ENCODE results near the gene CLRN3. TPM values are rescaled to one million over a fixed set of nuclear protein-coding genes. Genes with fewer than 3 reads are reported as not detected.

CLRN3 gene
- total and polyA plus RNA-seq, 2 donors (not counting 1 experiment from before 2014, with no cell fraction given) = not detected

DNA sequence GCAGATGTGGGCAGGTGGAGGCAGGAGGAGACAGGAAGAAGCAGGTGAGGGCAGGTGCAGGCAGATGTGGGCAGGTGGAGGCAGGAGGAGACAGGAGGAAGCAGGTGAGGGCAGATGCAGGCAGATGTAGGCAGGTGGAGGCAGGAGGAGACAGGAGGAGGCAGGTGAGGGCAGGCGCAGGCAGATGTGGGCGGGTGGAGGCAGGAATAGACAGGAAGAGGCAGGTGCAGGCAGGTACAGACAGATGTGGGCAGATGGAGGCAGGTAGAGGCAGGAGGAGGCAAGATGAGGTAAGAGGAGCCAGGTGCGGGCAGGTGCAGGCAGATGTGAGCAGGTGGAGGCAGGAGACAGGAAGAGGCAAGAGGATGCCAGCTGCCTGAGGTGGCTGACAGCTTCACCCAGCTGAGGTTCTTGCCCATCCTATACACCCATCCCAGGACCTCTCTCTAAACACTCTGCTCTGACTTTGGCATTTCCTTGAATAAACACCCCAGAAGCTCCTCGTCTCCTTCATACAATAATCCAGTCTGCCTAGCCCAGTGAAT lies 47.1 kb upstream of the CLRN3 start:
- Histone ChIP-seq H3K27ac (ENCODE audit: low read length in 2 of 2) (no peak overlapping the region), H4K20me1 (ENCODE audit: control insufficient read depth, insufficient read depth, low read length, poor library complexity, severe bottlenecking) (no peaks in the 10 kb centered on the region), H3K36me3 (replicated peaks in 1 of 2; ENCODE audit: control extremely low read depth in 1 of 2, control insufficient read depth in 1 of 2, extremely low read depth in 1 of 2, insufficient read depth in 2 of 2, low read length in 1 of 2) (no peaks in the 10 kb centered on the region), H3K79me2 (ENCODE audit: control insufficient read depth, insufficient read depth, low read length) (no peaks in the 10 kb centered on the region), H3K4me2 (replicated peaks; ENCODE audit: low read depth, low read length, poor library complexity, severe bottlenecking) (no peak overlapping the region), H3K9me3 (ENCODE audit: control extremely low read depth in 1 of 3, control insufficient read depth in 2 of 3, insufficient read depth in 1 of 3, low read length in 2 of 3) (no peaks in the 10 kb centered on the region), H3K27me3 (replicated peaks in 1 of 4; ENCODE audit: control extremely low read depth in 1 of 4, control insufficient read depth in 3 of 4, insufficient read depth in 4 of 4, low read length in 3 of 4) (no peaks in the 10 kb centered on the region), H3K4me3 (ENCODE audit: control extremely low read depth in 1 of 5, extremely low read depth in 1 of 5, insufficient read depth in 1 of 5, low read depth in 2 of 5, low read length in 4 of 5) (no peak overlapping the region), H3K4me1 (ENCODE audit: control insufficient read depth in 2 of 2, insufficient read depth in 2 of 2, low read length in 2 of 2) (no peaks in the 10 kb centered on the region), H3K9ac (ENCODE audit: low read length) (no peak overlapping the region), H2AFZ (ENCODE audit: insufficient read depth, low read depth, low read length, poor library complexity, severe bottlenecking) (no peak overlapping the region)
- intact Hi-C loops (cut with micrococcal nuclease) = no loop called here
- ChIA-PET POLR2A (no interaction called here), CTCF (no interaction called here)
- H3K4me3 Mint-ChIP-seq = no peak overlapping the region
- no peaks in the 10 kb centered on the region for H3K9me3 Mint-ChIP-seq (ENCODE audit: insufficient read depth)
- H3K27me3 Mint-ChIP-seq = peaks cover 51% of the 10 kb centered on the region
- H3K4me1 Mint-ChIP-seq = peaks cover 2% of the 10 kb centered on the region
- no peak for ATAC-seq (ENCODE audit: low read depth)
- H3K27ac Mint-ChIP-seq = no peak overlapping the region
- TF ChIP-seq, protein P1, sequence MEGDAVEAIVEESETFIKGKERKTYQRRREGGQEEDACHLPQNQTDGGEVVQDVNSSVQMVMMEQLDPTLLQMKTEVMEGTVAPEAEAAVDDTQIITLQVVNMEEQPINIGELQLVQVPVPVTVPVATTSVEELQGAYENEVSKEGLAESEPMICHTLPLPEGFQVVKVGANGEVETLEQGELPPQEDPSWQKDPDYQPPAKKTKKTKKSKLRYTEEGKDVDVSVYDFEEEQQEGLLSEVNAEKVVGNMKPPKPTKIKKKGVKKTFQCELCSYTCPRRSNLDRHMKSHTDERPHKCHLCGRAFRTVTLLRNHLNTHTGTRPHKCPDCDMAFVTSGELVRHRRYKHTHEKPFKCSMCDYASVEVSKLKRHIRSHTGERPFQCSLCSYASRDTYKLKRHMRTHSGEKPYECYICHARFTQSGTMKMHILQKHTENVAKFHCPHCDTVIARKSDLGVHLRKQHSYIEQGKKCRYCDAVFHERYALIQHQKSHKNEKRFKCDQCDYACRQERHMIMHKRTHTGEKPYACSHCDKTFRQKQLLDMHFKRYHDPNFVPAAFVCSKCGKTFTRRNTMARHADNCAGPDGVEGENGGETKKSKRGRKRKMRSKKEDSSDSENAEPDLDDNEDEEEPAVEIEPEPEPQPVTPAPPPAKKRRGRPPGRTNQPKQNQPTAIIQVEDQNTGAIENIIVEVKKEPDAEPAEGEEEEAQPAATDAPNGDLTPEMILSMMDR (IDR thresholded peaks at IDR 0.05) = no peak
- no peak for DNase-seq
- 94% methylated on average over 4 of the region's 4 CpGs for WGBS (ENCODE audit: insufficient coverage)

GRCh38 chr10:127937915-127938463 lies 45.2 kb upstream of the CLRN3 start:
- intact Hi-C loops (cut with micrococcal nuclease) = no loop called here
- H3K9me3 Mint-ChIP-seq (ENCODE audit: insufficient read depth) = no peaks in the 10 kb centered on the region
- Histone ChIP-seq H3K79me2 (ENCODE audit: control insufficient read depth, insufficient read depth, low read length) (no peaks in the 10 kb centered on the region), H3K27ac (ENCODE audit: low read length in 2 of 2) (no peak overlapping the region), H3K27me3 (replicated peaks in 1 of 4; ENCODE audit: control extremely low read depth in 1 of 4, control insufficient read depth in 3 of 4, insufficient read depth in 4 of 4, low read length in 3 of 4) (no peaks in the 10 kb centered on the region), H3K9ac (ENCODE audit: low read length) (no peak overlapping the region), H3K4me1 (ENCODE audit: control insufficient read depth in 2 of 2, insufficient read depth in 2 of 2, low read length in 2 of 2) (no peaks in the 10 kb centered on the region), H2AFZ (ENCODE audit: insufficient read depth, low read depth, low read length, poor library complexity, severe bottlenecking) (no peak overlapping the region), H3K9me3 (ENCODE audit: control extremely low read depth in 1 of 3, control insufficient read depth in 2 of 3, insufficient read depth in 1 of 3, low read length in 2 of 3) (no peaks in the 10 kb centered on the region), H3K4me2 (replicated peaks; ENCODE audit: low read depth, low read length, poor library complexity, severe bottlenecking) (no peak overlapping the region), H4K20me1 (ENCODE audit: control insufficient read depth, insufficient read depth, low read length, poor library complexity, severe bottlenecking) (no peaks in the 10 kb centered on the region), H3K36me3 (replicated peaks in 1 of 2; ENCODE audit: control extremely low read depth in 1 of 2, control insufficient read depth in 1 of 2, extremely low read depth in 1 of 2, insufficient read depth in 2 of 2, low read length in 1 of 2) (no peaks in the 10 kb centered on the region), H3K4me3 (ENCODE audit: control extremely low read depth in 1 of 5, extremely low read depth in 1 of 5, insufficient read depth in 1 of 5, low read depth in 2 of 5, low read length in 4 of 5) (no peak overlapping the region)
- DNase-seq (no peak), ATAC-seq (ENCODE audit: low read depth) (no peak)
- ChIA-PET POLR2A (no interaction called here), CTCF (no interaction called here)
- H3K27ac Mint-ChIP-seq = no peak overlapping the region
- H3K4me1 Mint-ChIP-seq = no peaks in the 10 kb centered on the region
- peaks cover 42% of the 10 kb centered on the region for H3K27me3 Mint-ChIP-seq
- 63% methylated on average over 3 of the region's 5 CpGs for WGBS (ENCODE audit: insufficient coverage)
- TF ChIP-seq, protein P1 (IDR thresholded peaks at IDR 0.05) = no peak
- no peak for TF ChIP-seq EZH2 (IDR thresholded peaks at IDR 0.05; ENCODE audit: borderline replicate concordance, insufficient read depth, low read depth, low read length, poor library complexity, severe bottlenecking)
- H3K4me3 Mint-ChIP-seq = no peak overlapping the region

Data from B cell (primary cell).